ENCODE data around the gene IER3IP1. TPM values are rescaled to one million over a fixed set of nuclear protein-coding genes. Genes with fewer than 3 reads are reported as not detected.

IER3IP1 gene
- total RNA-seq, 2 donors from 2014 or later: 6.1 to 10.3 TPM

GRCh38 chr18:47180765-47181164, 4.6 kb upstream of the IER3IP1 start:
- Histone ChIP-seq H3K9me3 (ENCODE audit: control insufficient read depth, low read length) (peaks cover 19% of the 10 kb centered on the region), H3K4me3 (ENCODE audit: low read length) (no peak overlapping the region), H3K9ac (ENCODE audit: extremely low read depth, low read length, poor library complexity, severe bottlenecking) (no peak overlapping the region), H3K36me3 (ENCODE audit: control insufficient read depth, insufficient read depth, low read length) (no peaks in the 10 kb centered on the region), H3K27me3 (ENCODE audit: control insufficient read depth, insufficient read depth, low read length, poor library complexity, severe bottlenecking) (no peaks in the 10 kb centered on the region), H3K4me1 (ENCODE audit: control insufficient read depth, insufficient read depth, low read length) (no peaks in the 10 kb centered on the region), H3K27ac (ENCODE audit: low read depth, low read length) (no peak overlapping the region)
- DNase-seq: no peak
- Mint-ChIP-seq H3K4me3 (no peak overlapping the region), H3K27me3 (ENCODE audit: insufficient read depth) (peaks cover 17% of the 10 kb centered on the region), H3K27ac (no peak overlapping the region), H3K4me1 (peaks cover 6% of the 10 kb centered on the region), H3K36me3 (ENCODE audit: low read depth) (no peaks in the 10 kb centered on the region), H3K9me3 (peaks cover 28% of the 10 kb centered on the region)
- no peak for TF ChIP-seq CTCF (conservative IDR thresholded peaks at IDR 0.05)
- WGBS, 2 experiments (ENCODE audit: insufficient coverage in 1 of 2, insufficient read length in 1 of 2): 93% methylated on average over 2 to 3 of the region's 3 CpGs

GRCh38 chr18:47179520-47179919, 3.4 kb upstream of the IER3IP1 start:
- H3K36me3 ChIP-seq (ENCODE audit: control insufficient read depth, insufficient read depth, low read length): no peaks in the 10 kb centered on the region
- no peak for TF ChIP-seq CTCF (conservative IDR thresholded peaks at IDR 0.05)
- Mint-ChIP-seq H3K9me3 (peaks cover 18% of the 10 kb centered on the region), H3K4me1 (peaks cover 6% of the 10 kb centered on the region), H3K27me3 (ENCODE audit: insufficient read depth) (peaks cover 17% of the 10 kb centered on the region), H3K27ac (no peak overlapping the region), H3K4me3 (no peak overlapping the region), H3K36me3 (ENCODE audit: low read depth) (no peaks in the 10 kb centered on the region)
- no peak overlapping the region for H3K9ac ChIP-seq (ENCODE audit: extremely low read depth, low read length, poor library complexity, severe bottlenecking)
- no peak overlapping the region for H3K4me3 ChIP-seq (ENCODE audit: low read length)
- peaks cover 7% of the 10 kb centered on the region for H3K9me3 ChIP-seq (ENCODE audit: control insufficient read depth, low read length)
- no peaks in the 10 kb centered on the region for H3K27me3 ChIP-seq (ENCODE audit: control insufficient read depth, insufficient read depth, low read length, poor library complexity, severe bottlenecking)
- H3K4me1 ChIP-seq (ENCODE audit: control insufficient read depth, insufficient read depth, low read length): no peaks in the 10 kb centered on the region
- 89 to 100% methylated on average over 4 of the region's 4 CpGs for WGBS, 2 experiments (ENCODE audit: insufficient coverage in 1 of 2, insufficient read length in 1 of 2)
- DNase-seq: no peak
- no peak overlapping the region for H3K27ac ChIP-seq (ENCODE audit: low read depth, low read length)

DNA sequence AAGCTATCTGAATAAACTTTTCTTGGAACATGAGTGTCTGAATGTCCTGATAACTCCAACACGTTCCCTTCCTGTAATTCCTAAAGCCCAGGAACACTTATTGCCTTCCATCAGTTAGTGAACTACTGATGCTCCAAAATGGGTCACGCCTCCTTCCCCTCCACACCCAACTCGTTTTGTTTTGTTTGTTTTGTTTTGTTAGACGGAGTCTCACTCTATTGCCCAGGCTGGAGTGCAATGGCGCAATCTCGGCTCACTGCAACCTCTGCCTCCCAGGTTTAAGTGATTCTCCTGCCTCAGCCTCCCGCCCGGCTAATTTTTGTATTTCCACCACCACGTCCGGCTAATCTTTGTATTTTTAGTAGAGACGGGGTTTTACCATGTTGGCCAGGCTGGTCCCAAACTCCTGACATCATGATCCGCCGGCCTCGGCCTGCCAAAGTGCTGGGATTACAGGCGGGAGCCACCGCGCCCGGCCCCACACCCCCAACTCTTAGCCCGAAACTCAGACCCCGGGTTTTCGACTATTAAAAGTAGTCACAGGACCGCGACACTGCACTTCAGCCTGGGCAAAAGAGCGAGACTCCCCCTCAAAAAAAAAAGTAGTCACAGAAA, 774 bp downstream of the IER3IP1 start:
- no peak for DNase-seq
- no peaks in the 10 kb centered on the region for H3K9me3 ChIP-seq (ENCODE audit: control insufficient read depth, low read length)
- peaks cover 13% of the 10 kb centered on the region for H3K36me3 ChIP-seq (ENCODE audit: control insufficient read depth, insufficient read depth, low read length)
- WGBS, 2 experiments (ENCODE audit: insufficient coverage in 1 of 2, insufficient read length in 1 of 2): 14 to 17% methylated on average over 5 to 24 of the region's 24 CpGs
- Mint-ChIP-seq H3K36me3 (ENCODE audit: low read depth) (no peaks in the 10 kb centered on the region), H3K4me3 (no peak overlapping the region), H3K4me1 (peaks cover 6% of the 10 kb centered on the region), H3K9me3 (peaks cover 4% of the 10 kb centered on the region), H3K27me3 (ENCODE audit: insufficient read depth) (peaks cover 5% of the 10 kb centered on the region), H3K27ac (peak overlapping the region; percentile 94)
- peak overlapping the region; percentile 95 for H3K9ac ChIP-seq (ENCODE audit: extremely low read depth, low read length, poor library complexity, severe bottlenecking)
- H3K27me3 ChIP-seq (ENCODE audit: control insufficient read depth, insufficient read depth, low read length, poor library complexity, severe bottlenecking): no peaks in the 10 kb centered on the region
- no peak for TF ChIP-seq CTCF (conservative IDR thresholded peaks at IDR 0.05)
- H3K27ac ChIP-seq (ENCODE audit: low read depth, low read length): peak overlapping the region; percentile 76
- peak overlapping the region; percentile 97 for H3K4me3 ChIP-seq (ENCODE audit: low read length)
- no peaks in the 10 kb centered on the region for H3K4me1 ChIP-seq (ENCODE audit: control insufficient read depth, insufficient read depth, low read length)

Measured in endodermal cell (in vitro differentiated cells).